Panc1 (cell line): Measurements from ENCODE around the gene ACVR1B.

Source experiments
- CTCF ChIP-seq: fragments of 450-650 bp; IDR thresholded peaks from 2 replicates; pipeline ENCODE4 v1.5.1; 2017; ENCODE audit warnings: mild to moderate bottlenecking
- REST ChIP-seq, 2 experiments: IDR thresholded peaks; 2 replicates each; pipeline ENCODE4 v1.6.1; 2011 to 2012; ENCODE audit warnings: low read depth in 2 of 2, control low read depth in 1 of 2, low read length in 1 of 2, mild to moderate bottlenecking in 1 of 2, moderate library complexity in 1 of 2; ENCODE audit not compliant: insufficient read depth in 1 of 2
- SIN3A ChIP-seq: IDR thresholded peaks from 2 replicates; pipeline ENCODE4 v1.6.1; 2012; ENCODE audit warnings: low read depth, mild to moderate bottlenecking, low read length, moderate library complexity, borderline replicate concordance; ENCODE audit not compliant: insufficient read depth
- TCF7L2 ChIP-seq: IDR thresholded peaks from 2 replicates; pipeline ENCODE4 v1.6.1; 2011; ENCODE audit warnings: mild to moderate bottlenecking, low read depth, low read length, inconsistent platforms

GRCh38 chr12:52015532-52016041 lies 64.1 kb downstream of the ACVR1B start:
- TF ChIP-seq CTCF (no peak), REST (IDR thresholded peaks at IDR 0.05; ENCODE audit: insufficient read depth in 1 of 2, low read depth in 2 of 2, low read length in 1 of 2) (no peak), TCF7L2 (no peak), SIN3A (no peak)
